SW480 (cell line): ENCODE results near the gene HEXB.

Source experiments
- DNase-seq: peaks from one replicate; pipeline ENCODE4 v3.0.0-alpha.2; 2016; ENCODE audit warnings: low spot score

Gene HEXB

DNA sequence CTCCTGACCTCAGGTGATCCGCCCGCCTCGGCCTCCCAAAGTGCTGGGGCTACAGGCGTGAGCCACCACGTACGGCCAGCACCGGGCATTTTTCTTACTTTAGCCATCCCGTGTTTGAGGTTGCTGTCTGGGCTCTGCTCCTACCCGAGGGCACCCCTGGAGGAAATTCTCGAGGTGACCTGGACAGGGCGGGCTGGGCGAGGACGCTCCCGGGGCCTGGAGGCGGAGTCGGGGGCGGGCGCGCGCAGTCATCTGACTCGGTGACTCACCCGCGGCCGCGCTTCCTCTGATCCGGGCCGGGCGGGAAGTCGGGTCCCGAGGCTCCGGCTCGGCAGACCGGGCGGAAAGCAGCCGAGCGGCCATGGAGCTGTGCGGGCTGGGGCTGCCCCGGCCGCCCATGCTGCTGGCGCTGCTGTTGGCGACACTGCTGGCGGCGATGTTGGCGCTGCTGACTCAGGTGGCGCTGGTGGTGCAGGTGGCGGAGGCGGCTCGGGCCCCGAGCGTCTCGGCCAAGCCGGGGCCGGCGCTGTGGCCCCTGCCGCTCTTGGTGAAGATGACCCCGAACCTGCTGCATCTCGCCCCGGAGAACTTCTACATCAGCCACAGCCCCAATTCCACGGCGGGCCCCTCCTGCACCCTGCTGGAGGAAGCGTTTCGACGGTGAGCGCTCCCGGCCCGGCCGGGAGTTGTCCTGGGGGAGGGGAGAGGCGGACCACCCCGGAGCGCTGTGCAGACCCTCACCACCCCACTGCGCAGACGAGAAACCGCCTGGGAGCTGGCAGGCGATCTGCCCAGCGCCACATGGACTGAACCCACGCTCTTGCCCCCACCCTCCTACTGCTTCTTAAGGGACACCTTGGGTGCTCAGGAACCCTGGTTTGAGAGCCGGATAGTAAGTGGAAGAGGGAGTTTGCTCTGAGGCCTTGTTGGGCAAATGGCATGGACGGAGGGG is at the start of gene HEXB:
Gene HEXB, plus strand, starts transcription at position 334 of the 952 bp plus-strand sequence. Its CDS starts 28 bp downstream, at position 362.
- peak; percentile 80 for DNase-seq

DNA sequence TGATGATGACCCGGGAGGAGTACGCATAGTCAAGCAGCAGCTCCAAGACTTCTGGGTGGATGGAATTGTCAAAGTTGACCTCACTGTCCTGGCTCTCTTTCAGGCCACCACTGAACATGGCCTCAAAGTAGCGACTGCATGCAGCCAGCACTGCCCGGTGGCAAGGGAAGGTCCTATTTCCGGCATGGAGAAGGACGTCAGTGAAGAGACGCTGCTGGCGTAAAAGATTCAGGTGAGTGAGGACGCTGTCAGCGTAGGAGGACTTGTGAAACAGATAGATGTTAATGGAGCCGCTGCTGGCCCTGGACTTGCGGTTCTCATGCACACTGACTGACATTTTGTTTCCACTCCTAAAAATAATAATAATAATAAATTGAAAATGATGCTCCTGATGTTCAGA is 48.9 kb upstream of the HEXB start:
- no peak for DNase-seq

DNA sequence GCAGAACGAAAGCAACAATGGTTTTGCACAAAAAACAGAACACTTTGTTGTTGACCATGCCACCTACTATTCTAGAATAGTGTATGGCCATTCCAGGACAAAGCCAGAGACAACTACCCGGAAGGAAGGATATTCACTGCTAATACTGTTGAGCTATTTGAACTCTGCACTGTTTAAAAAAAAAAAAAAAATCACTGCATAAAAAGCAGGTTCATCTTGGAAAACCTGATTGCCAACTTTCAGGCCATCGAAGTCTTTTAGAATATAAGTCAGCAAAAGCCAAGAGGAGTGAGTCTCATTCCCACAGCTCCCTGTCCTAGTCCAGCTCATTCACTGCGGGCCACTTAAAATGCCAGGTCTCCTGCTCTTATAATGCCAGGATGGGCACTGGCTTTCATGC is 48.5 kb upstream of the HEXB start:
- DNase-seq: no peak

DNA sequence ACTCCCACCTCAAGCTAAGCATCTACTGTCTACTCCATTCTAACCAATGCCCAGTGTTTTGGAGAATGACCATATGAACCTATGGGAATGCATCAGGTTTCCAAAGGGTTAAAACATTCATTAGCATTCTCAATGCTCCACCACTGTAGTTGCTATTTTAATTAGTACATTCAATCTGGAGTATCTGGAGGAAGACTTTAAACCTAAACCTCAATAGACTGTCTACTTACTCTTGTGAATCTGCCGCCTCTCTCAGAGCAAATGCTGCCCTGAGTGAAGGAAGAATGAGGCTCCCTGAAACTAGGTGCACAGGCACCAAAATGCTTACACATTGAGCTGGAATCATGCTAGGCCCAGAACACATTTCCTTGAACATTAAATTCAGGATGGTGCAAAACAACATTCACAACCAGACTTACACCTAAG is 46.5 kb upstream of the HEXB start:
- no peak for DNase-seq

- DNase-seq: peak; percentile 20
Measured at GRCh38 chr5:74638970-74639806, 45.8 kb upstream of the HEXB start.

GRCh38 chr5:74639807-74640449 is 45.1 kb upstream of the HEXB start:
- peak; percentile 52 for DNase-seq

DNA sequence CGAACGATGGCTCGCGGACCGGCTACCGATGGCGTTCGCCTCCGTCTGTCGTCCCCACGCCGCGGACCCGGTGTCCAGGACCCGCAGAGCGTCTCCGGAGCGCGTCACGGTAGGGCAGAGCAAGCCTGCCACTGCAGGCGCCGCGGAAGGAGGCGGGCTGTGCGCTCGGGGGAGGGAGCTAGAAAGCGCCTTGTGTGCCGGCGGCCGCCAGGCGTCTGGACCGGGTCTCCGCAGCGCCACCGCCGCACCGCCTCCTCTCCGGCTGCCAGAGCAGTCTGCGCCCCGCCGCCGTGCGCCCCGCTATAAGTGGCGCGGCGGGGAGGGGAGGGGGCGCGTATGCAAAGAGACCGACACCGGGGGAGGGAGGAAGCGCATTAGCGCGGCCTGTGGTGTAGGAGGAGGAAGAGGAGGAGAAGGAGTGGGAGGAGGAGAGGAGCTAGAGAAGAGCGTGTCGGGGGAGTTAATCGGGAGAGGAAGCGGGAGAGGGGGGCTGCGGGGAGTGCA is 44.5 kb upstream of the HEXB start, which contains the start of gene ENC1:
Gene ENC1, minus strand, starts transcription at position 279 of the 504 bp plus-strand sequence. CDS start 4,243 bp downstream, outside the sequence.
- peak; percentile 76 for DNase-seq

DNA sequence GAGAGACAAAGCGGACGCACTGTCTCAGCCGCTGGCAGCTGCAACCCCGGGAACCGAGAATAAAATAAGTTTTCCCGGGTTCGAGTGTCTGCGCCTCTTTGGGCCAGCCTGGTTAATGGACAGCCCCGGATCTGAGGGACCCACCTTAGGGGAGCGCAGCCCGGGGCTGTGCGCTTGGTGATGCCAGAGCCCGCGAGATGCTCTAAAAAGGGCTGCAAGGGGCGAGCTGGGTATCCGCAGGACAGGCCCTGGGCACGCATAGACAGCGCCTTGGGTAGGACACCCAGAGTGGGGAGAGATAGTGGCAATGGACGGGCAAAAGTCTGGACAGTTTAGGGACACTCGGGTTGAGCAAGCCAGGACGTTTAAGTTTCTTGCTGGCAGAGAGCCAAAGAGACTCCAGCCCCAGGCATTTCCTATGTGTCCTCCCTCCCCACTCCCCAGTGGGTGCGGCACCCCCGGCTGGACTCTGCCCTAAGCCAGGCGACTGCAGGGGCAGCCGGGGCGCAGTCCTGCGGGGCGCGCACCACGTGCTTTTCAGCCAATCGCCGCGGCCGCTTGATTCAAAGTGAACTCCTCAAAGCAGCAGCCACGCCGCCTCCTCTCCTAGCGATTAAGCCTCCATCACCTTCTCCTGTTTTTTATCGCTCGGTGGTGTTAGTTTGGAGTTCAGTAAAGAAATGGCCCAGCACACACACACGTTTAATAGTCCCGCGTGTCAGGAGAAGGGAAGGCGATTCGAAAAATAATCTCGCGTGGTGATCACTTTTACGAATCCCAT is 43.9 kb upstream of the HEXB start:
- DNase-seq: peak; percentile 79

GRCh38 chr5:74641735-74642542 is 43.1 kb upstream of the HEXB start:
- peak; percentile 67 for DNase-seq

- no peak for DNase-seq
Measured at GRCh38 chr5:74642543-74642863, 42.5 kb upstream of the HEXB start.

- DNase-seq: peak; percentile 52
Measured at GRCh38 chr5:74643111-74643562, 41.9 kb upstream of the HEXB start.

DNA sequence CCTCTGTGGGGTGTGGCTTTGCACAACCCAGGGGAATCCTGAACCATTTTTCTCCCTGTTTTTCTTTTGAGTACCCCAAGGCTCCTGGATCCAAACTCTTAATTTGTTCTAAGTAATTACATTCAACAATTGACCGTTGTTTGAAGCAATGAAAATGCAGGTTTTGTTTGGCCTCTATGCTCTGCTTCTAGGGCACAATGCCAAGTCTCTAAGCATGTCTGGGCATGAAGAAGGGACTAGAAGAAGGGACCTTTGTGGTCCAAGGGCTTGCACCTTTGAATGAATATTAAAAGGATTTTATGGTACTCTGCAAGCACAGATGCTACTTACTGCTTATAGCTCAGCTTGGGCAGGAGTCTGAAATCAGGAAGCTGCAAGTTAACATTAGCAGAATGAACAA is 37.9 kb upstream of the HEXB start:
- DNase-seq: no peak

DNA sequence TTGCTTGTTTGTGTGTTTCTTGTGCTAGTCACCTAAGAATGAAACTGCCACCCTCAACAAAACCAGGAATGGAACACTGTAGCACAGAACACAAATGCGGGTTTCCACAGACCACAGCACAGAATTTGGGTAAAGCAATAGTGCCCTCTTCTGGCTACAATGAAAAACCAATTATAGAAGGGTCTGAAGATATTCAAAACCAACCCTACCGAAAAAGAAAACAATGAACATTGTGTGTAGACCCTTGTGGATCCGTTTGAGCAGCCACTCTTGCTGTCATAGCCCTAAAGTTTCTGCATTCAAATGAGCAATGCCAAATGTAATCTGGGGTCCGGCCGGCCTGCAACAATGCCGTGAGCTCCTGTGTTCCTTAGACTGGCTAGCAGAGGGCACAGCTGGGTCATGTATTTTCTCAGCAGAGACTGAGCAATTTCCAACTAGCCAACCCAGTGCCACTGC is 36.2 kb upstream of the HEXB start:
- peak; percentile 68 for DNase-seq

DNA sequence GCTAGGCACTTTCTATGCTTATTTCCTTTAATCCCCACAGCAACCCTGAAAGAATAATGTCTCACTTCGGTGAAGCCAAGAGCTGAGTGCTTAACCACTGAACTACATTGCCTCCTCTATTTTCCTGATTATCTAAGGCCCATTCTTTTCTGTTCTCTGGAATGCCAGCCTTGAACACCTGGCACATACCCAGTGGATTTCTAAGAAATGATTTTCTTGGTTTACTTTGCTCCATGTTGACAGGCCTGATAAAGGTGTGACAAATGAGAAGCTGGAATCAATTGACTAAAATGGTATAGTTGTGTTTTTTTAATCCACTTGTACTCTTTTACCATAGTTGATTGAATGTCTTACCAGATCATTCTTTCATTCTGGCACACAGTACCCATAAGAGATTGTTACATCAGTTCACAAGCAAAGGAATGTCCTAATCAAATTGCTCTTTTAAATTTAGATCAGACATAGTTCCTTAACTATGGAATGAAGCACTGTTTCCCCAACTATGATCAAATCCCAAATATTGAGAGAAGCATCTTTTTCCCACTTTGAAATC is 35.5 kb upstream of the HEXB start:
- no peak for DNase-seq

GRCh38 chr5:74651710-74652109 is 33.3 kb upstream of the HEXB start:
- no peak for DNase-seq

DNA sequence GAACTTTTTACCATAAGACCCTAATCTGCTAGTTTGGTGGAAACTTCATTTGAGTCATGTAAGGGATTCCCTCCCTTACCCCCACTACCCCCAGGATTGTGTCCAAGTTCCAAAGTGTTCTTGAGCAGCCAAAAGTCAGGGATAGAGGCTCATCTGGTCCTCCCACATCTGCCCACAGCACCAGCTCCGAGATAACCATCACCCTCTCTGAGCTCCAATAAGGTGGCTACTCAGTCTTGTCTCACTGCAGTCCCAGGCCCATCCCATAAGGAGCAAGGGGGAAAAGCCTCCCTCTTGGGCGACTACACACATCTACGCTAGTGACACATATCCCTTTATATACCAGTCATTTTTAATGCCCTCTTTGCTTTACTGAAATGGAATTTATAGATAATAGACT is 32.5 kb upstream of the HEXB start:
- no peak for DNase-seq

DNA sequence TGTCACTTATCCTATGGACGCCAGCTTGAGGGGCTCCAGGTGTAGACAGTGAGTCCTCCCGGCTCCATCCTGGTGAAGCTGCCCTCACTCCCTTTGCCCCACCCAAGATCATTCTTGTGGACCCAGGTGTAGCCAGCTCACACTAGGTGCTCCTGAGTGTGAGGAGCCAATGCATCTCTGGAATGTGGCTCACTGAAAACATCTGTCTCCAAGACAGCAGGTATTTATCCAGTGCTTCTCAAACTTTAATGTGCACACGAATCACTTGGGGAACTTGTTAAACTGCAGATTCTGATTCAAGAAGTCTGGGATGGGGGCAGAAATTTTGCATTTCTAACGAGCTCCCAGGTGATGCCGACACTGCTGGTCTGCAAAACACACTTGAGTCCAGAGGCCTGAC is 31.0 kb upstream of the HEXB start:
- DNase-seq: no peak

DNA sequence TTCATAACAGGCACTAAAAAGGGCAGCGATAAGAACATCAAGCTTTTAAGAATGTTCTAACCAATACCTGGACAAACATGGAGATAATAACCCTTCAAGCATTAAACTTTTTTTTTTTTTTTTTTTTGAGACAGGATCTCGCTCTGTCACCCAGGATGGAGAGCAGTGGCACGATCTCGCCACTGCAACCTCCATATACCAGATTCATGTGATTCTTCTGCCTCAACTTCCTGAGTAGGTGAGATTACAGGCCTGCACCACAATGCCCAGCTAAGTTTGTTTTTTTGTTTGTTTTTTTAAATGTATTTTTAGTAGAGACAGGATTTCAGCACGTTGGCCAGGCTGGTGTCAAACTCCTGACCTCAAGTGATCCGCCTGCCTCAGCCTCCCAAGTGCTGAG is 29.8 kb upstream of the HEXB start:
- DNase-seq: no peak

DNA sequence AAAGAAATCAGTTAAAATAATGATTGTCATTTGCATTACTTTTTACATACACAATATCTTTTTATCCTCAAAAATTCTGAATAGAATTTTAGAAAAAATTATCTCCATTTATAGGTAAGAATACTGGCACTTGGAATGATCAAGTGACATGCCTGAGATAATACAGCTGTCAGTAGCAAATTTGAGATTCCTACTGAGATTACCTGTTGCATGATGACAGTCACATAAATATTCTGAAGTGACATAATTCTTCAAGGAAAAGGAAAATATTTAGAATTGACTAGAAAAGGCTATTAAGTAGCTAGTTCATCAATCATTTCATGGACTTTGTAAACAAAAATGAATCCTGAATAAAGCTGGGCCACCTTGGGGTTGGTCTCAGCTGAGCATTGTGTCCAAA is 29.3 kb upstream of the HEXB start:
- no peak for DNase-seq

DNA sequence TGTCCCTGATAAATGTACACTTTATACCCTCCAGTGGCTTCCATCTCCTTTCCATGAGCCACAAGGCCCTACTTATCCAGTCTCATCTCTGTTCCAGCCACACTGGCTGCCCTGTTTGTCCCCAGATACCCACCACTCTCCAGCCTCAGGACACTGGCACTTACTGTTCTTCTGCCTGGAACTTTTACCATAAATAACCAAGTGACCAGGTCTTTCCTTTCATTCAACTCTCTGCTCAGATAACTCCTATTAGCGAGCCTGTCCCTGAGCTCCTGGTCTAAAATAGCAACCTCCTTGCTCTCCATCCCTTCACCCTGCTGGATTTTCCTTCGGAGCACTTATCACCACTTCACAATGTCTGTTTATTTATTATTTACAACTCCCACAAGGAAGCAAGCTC is 27.9 kb upstream of the HEXB start:
- no peak for DNase-seq
